Stimulated activated naive CD4-positive, alpha-beta T cell (primary cell): ENCODE measurements around the gene ZNF414.

ENCODE experiments used
- DNase-seq, 6 experiments: peaks; one replicate each; lab custom pipeline; 2025; lab: John Stamatoyannopoulos, UW

The ZNF414 gene

DNA sequence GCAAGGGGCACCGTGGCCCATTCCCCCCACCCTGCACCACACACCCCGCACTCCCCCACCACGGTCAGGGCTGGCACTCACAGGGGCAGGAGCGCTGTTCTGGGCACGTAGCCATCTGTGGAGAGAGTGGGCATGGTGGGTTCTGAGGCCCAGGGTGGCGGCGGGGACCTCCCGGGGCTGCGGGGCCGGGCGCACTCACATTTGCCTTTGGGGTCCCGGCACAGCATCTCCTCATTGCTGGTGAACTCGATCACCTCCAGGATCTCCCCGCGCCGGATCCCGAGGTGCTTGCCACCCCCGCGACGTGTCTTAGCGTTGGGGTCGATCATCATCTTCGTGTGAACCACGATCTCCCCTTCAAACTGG is 23.6 kb downstream of the ZNF414 start:
- DNase-seq = no peak

- no peak for DNase-seq
These were observed 24.2 kb downstream of the ZNF414 start for GRCh38 chr19:8489561-8490394.

DNA sequence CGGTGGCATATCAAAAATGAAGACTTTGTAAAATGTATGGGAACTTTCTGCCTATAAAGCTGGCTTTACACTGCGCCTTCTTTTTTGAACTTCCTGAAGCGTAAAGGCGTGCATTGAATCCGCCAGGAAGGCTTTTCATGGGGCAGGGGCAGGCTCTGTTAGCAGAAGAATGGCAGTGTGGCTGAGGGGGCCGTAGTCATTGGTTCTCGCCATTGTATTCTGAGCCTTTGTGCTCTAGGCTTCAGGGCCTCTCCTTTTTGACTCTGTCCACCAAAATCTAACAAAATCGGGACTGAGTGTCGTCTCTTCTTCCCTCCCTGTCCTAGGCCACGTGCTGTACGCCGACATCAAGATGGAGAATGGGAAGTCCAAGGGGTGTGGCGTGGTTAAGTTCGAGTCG is 25.6 kb downstream of the ZNF414 start:
- DNase-seq = no peak

- peak; percentile 10 to 65 (median 28) for DNase-seq
These were observed 26.7 kb downstream of the ZNF414 start for GRCh38 chr19:8487137-8487851.

DNA sequence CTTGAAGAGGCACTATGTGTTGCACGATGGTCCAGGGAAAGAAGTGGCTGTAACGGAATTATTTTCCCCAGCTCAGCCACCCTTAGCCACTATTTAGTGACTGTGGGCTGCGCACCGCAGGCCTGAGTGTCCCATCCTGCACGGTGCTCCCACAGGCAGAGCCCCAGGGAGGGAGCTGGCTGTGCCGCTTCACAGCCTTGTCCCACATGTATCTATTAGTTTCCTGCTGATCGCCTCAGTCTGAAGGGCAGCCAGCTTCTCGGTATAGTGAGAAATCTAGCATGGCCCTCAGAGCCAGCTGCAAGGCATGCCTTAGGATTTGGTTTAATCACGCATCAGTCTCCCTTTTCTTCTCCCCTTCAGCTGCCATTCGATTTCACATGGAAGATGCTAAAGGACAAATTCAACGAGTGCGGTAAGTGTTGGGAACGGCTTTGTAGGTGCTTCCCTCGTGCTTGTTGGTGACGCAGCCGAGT is 27.3 kb downstream of the ZNF414 start:
- DNase-seq = no peak

DNA sequence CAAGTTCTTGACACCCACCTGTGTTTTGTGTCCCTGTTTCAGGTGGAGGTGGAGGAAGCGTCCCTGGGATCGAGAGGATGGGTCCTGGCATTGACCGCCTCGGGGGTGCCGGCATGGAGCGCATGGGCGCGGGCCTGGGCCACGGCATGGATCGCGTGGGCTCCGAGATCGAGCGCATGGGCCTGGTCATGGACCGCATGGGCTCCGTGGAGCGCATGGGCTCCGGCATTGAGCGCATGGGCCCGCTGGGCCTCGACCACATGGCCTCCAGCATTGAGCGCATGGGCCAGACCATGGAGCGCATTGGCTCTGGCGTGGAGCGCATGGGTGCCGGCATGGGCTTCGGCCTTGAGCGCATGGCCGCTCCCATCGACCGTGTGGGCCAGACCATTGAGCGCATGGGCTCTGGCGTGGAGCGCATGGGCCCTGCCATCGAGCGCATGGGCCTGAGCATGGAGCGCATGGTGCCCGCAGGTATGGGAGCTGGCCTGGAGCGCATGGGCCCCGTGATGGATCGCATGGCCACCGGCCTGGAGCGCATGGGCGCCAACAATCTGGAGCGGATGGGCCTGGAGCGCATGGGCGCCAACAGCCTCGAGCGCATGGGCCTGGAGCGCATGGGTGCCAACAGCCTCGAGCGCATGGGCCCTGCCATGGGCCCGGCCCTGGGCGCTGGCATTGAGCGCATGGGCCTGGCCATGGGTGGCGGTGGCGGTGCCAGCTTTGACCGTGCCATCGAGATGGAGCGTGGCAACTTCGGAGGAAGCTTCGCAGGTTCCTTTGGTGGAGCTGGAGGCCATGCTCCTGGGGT is 28.2 kb downstream of the ZNF414 start:
- no peak for DNase-seq

DNA sequence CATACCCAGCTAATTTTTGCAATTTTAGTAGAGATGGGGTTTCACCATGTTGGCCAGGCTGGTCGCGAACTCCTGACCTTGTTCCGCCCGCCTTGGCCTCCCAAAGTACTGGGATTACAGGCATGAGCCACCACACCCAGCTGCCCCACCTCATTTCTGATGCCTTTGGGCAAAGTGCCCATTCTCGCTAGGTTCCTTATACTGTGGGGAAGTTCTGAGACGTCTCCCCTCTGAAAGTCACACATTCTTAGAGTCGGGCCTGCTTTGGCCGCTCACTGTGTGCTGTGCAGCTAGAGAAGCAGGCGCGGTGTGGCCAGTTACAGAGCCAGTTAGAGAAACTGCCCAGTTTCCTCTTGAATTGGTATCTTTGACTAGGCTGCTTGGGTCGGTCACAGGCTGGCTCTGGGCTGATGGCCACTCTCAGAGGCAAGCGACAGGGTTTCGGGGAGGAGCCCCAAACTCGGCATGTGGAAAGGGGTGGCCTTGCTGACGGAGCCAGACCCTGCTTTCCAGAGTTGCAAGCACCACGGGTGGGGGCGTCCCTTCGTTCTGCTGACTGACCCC is 29.6 kb downstream of the ZNF414 start:
- no peak for DNase-seq

GRCh38 chr19:8483165-8483564 is 30.8 kb downstream of the ZNF414 start:
- DNase-seq = no peak

GRCh38 chr19:8482696-8483095 is 31.3 kb downstream of the ZNF414 start:
- no peak for DNase-seq

GRCh38 chr19:8481616-8482015 is 32.4 kb downstream of the ZNF414 start:
- no peak for DNase-seq

DNA sequence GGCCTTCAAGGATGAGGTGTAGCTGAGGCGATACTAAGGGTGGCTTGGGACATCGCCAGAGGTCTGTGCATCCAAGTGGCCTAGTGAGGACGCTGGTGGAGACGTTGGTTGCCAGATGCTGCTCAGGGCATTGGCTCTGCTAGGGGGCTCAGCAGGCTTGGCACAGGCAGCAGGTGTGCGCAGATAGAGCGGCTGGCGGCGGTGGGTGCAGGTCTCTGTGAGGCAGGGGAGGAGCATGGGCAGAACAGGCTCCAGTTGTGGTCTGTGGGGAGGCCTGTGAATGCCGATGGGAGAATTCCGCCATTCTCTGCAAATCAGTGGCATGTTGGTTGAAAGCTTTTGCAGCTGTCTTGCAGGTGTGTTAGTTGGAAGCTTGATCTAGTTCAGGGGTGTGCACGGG is 32.8 kb downstream of the ZNF414 start:
- DNase-seq = no peak

DNA sequence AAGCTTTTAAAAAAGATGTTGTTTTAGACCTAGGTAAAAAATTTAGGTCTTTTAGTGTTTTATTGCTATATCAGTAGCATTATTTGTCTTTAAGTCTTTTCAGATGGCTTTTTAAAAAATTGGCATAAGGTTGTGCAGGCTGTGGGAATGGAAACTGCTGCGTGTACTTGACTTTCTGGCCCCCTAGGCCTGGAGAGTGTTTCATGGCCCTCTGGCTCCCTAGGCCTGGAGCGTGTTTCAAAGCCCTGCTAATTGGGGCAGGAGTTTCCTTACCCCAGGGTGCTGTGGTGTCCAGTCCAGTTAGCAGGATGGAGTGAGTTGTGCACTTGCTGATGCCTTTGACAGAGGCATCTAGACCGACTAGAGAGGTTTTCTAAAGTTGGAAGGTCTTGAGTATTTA is 35.4 kb downstream of the ZNF414 start:
- no peak for DNase-seq

DNA sequence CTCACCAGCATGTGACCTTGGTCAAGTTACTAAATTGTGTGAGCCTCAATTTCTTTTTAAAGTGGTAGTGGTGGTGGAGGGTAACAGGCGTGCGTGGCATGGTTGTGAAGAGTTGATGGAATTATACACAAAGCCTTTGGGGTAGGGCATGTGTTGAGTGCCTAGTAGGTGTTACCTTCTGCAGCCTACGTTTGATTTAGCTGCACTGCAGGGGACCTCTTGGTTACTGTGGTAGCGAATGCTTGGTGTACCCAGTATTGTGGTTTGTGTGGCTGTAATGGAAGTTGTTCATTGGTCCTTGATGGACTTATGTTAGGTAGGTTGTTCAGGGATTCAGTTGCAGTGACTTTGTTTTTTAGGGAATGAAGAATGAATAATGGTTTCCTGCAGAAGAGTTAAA is 36.1 kb downstream of the ZNF414 start:
- DNase-seq = no peak

- no peak for DNase-seq
These were observed 37.4 kb downstream of the ZNF414 start for GRCh38 chr19:8476524-8476923.

GRCh38 chr19:8475005-8475404 is 39.0 kb downstream of the ZNF414 start:
- DNase-seq = no peak

- DNase-seq = no peak
These were observed 40.1 kb downstream of the ZNF414 start for GRCh38 chr19:8473648-8474476.

DNA sequence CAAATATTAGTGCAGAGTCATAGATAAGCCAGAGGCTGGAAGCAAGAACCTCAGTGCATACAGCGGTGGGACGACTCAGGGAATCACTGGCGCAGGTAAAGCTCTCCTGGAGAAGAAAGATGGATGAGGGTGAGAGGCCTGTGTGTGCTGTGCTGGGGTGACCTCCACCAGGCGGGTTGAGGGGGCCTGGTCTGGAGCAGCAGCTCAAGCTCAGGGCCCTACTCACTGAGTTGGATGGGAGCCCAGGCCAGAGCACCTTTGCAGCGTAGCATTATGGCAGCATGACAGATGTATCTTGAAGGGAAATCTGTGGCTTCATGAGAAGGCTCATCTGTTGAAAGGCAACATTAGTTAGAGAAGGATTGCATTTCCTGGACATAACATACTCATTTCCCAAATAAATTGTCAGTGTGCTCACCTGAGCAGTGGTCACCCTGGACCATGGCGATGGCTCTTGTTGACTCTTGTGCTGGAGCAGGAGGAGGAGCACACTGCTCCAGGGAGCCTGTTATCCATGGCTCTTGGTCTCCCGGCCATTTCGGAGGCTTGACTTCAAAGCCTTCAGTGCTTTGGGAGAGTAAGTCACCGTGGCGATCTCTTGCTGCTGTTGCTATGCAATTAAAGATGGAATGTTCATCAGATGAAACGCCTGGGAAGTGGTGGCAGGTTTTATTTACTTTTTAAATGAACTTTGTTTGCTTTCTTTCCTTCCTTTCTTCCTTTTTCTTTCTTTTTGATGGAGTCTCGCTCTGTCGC is 44.2 kb downstream of the ZNF414 start:
- DNase-seq = no peak

GRCh38 chr19:8468761-8469373 is 45.1 kb downstream of the ZNF414 start:
- no peak for DNase-seq

GRCh38 chr19:8468124-8468523 is 45.8 kb downstream of the ZNF414 start:
- no peak for DNase-seq

DNA sequence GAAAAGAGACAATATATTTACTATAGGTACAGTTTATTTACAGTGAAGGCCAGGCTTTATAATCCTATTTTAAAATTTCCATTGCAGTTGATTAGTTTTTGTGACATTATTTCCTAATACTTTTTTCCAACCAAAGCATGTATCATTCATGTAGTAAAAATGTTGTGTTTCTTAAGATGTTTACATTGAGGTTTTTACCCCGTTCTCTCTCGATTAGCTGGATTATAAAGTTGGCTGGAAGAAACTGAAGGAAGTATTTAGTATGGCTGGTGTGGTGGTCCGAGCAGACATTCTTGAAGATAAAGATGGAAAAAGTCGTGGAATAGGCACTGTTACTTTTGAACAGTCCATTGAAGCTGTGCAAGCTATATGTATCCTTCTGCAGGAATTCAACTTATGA is 47.9 kb downstream of the ZNF414 start:
- no peak for DNase-seq
